Liver (tissue), 3 donors: ENCODE data around the gene MSLN.

Experiments used
- FOXA1 ChIP-seq: IDR thresholded peaks from 2 replicates; pipeline ENCODE4 v1.6.1; 2016; ENCODE audit warnings: antibody characterized with exemption
- GABPA ChIP-seq, 2 donors: IDR thresholded peaks in 1 of 2; conservative IDR thresholded peaks in 1 of 2; 2 replicates each; pipeline ENCODE4 v1.6.1; 2016; ENCODE audit warnings: antibody characterized with exemption in 2 of 2, mild to moderate bottlenecking in 1 of 2, moderate library complexity in 1 of 2
- HNF4A ChIP-seq, 2 donors: conservative IDR thresholded peaks; 2 replicates each; pipeline ENCODE4 v1.6.1; 2016; ENCODE audit warnings: antibody characterized with exemption in 2 of 2, mild to moderate bottlenecking in 2 of 2
- JUND ChIP-seq, 2 donors: IDR thresholded peaks; 2 replicates each; pipeline ENCODE4 v1.6.1; 2016; ENCODE audit warnings: antibody characterized with exemption in 2 of 2
- NR2F2 ChIP-seq: IDR thresholded peaks from 2 replicates; pipeline ENCODE4 v1.6.1; 2016; ENCODE audit warnings: antibody characterized with exemption
- RAD21 ChIP-seq, 2 donors: IDR thresholded peaks; 2 replicates each; pipeline ENCODE4 v1.6.1; 2016; ENCODE audit warnings: antibody characterized with exemption in 2 of 2, mild to moderate bottlenecking in 2 of 2
- RXRA ChIP-seq, 2 donors: IDR thresholded peaks; 2 replicates each; pipeline ENCODE4 v1.6.1; 2017 to 2018; ENCODE audit warnings: antibody characterized with exemption in 2 of 2, mild to moderate bottlenecking in 1 of 2
- SP1 ChIP-seq: IDR thresholded peaks from 2 replicates; pipeline ENCODE4 v1.6.1; 2018; ENCODE audit warnings: antibody characterized with exemption, mild to moderate bottlenecking
- TAF1 ChIP-seq: conservative IDR thresholded peaks from 2 replicates; pipeline ENCODE4 v1.6.1; 2016; ENCODE audit warnings: antibody characterized with exemption, mild to moderate bottlenecking
- YY1 ChIP-seq: IDR thresholded peaks from 2 replicates; pipeline ENCODE4 v1.6.1; 2016; ENCODE audit warnings: antibody characterized with exemption, mild to moderate bottlenecking
- TF ChIP-seq, protein P1 (sequence below): fragments of 150-350 bp; IDR thresholded peaks from 2 replicates; pipeline ENCODE4 v1.5.1; 2017; ENCODE audit warnings: improper control_type of control experiment, low read depth, low read length; ENCODE audit not compliant: missing input control
- TF ChIP-seq, protein P2 (sequence below): IDR thresholded peaks from 2 replicates; pipeline ENCODE4 v1.6.1; 2016; ENCODE audit warnings: antibody characterized with exemption
- TF ChIP-seq, protein P3 (sequence below): IDR thresholded peaks from 2 replicates; pipeline ENCODE4 v1.6.1; 2016; ENCODE audit warnings: antibody characterized with exemption, mild to moderate bottlenecking
- TF ChIP-seq, protein P4 (sequence below): IDR thresholded peaks from 2 replicates; pipeline ENCODE4 v1.6.1; 2016; ENCODE audit warnings: antibody characterized with exemption
- donor health status: healthy.
- donor health status: healthy.

DNA sequence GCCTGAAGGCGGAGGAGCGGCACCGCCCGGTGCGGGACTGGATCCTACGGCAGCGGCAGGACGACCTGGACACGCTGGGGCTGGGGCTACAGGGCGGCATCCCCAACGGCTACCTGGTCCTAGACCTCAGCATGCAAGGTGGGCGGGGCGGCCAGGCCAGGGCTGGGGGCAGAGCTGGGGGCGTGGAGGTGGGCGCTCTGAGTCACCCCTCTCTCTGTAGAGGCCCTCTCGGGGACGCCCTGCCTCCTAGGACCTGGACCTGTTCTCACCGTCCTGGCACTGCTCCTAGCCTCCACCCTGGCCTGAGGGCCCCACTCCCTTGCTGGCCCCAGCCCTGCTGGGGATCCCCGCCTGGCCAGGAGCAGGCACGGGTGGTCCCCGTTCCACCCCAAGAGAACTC is 7.9 kb downstream of the MSLN start:
- TF ChIP-seq, protein P1, sequence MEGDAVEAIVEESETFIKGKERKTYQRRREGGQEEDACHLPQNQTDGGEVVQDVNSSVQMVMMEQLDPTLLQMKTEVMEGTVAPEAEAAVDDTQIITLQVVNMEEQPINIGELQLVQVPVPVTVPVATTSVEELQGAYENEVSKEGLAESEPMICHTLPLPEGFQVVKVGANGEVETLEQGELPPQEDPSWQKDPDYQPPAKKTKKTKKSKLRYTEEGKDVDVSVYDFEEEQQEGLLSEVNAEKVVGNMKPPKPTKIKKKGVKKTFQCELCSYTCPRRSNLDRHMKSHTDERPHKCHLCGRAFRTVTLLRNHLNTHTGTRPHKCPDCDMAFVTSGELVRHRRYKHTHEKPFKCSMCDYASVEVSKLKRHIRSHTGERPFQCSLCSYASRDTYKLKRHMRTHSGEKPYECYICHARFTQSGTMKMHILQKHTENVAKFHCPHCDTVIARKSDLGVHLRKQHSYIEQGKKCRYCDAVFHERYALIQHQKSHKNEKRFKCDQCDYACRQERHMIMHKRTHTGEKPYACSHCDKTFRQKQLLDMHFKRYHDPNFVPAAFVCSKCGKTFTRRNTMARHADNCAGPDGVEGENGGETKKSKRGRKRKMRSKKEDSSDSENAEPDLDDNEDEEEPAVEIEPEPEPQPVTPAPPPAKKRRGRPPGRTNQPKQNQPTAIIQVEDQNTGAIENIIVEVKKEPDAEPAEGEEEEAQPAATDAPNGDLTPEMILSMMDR, result no peak
- TF ChIP-seq, protein P2, sequence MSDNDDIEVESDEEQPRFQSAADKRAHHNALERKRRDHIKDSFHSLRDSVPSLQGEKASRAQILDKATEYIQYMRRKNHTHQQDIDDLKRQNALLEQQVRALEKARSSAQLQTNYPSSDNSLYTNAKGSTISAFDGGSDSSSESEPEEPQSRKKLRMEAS, result no peak
- TF ChIP-seq JUND (IDR thresholded peaks at IDR 0.05) (no peak), FOXA1 (no peak), SP1 (no peak), RXRA (IDR thresholded peaks at IDR 0.05) (no peak), YY1 (no peak), GABPA (IDR thresholded peaks at IDR 0.05 in 1 of 2, conservative IDR thresholded peaks at IDR 0.05 in 1 of 2) (no peak), RAD21 (IDR thresholded peaks at IDR 0.05) (no peak), TAF1 (no peak), HNF4A (conservative IDR thresholded peaks at IDR 0.05) (no peak), NR2F2 (no peak)
- TF ChIP-seq, protein P3, sequence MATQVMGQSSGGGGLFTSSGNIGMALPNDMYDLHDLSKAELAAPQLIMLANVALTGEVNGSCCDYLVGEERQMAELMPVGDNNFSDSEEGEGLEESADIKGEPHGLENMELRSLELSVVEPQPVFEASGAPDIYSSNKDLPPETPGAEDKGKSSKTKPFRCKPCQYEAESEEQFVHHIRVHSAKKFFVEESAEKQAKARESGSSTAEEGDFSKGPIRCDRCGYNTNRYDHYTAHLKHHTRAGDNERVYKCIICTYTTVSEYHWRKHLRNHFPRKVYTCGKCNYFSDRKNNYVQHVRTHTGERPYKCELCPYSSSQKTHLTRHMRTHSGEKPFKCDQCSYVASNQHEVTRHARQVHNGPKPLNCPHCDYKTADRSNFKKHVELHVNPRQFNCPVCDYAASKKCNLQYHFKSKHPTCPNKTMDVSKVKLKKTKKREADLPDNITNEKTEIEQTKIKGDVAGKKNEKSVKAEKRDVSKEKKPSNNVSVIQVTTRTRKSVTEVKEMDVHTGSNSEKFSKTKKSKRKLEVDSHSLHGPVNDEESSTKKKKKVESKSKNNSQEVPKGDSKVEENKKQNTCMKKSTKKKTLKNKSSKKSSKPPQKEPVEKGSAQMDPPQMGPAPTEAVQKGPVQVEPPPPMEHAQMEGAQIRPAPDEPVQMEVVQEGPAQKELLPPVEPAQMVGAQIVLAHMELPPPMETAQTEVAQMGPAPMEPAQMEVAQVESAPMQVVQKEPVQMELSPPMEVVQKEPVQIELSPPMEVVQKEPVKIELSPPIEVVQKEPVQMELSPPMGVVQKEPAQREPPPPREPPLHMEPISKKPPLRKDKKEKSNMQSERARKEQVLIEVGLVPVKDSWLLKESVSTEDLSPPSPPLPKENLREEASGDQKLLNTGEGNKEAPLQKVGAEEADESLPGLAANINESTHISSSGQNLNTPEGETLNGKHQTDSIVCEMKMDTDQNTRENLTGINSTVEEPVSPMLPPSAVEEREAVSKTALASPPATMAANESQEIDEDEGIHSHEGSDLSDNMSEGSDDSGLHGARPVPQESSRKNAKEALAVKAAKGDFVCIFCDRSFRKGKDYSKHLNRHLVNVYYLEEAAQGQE, result no peak
- TF ChIP-seq, protein P4, sequence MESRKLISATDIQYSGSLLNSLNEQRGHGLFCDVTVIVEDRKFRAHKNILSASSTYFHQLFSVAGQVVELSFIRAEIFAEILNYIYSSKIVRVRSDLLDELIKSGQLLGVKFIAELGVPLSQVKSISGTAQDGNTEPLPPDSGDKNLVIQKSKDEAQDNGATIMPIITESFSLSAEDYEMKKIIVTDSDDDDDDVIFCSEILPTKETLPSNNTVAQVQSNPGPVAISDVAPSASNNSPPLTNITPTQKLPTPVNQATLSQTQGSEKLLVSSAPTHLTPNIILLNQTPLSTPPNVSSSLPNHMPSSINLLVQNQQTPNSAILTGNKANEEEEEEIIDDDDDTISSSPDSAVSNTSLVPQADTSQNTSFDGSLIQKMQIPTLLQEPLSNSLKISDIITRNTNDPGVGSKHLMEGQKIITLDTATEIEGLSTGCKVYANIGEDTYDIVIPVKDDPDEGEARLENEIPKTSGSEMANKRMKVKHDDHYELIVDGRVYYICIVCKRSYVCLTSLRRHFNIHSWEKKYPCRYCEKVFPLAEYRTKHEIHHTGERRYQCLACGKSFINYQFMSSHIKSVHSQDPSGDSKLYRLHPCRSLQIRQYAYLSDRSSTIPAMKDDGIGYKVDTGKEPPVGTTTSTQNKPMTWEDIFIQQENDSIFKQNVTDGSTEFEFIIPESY, result no peak
